Suprapubic skin (tissue), 2 donors: ENCODE results near the gene COPS2.

Experiments
- EP300 ChIP-seq: sonication (generic); formaldehyde crosslinking; IDR thresholded peaks from one replicate; pipeline ENCODE4 v1.6.1; 2017; ENCODE audit warnings: antibody characterized with exemption
- POLR2A ChIP-seq, 2 donors: fragments of 450-650 bp; IDR thresholded peaks; one replicate each; pipeline ENCODE4 v1.6.1; 2017; ENCODE audit warnings: antibody characterized with exemption in 2 of 2, mild to moderate bottlenecking in 2 of 2, moderate library complexity in 2 of 2

GRCh38 chr15:49135911-49136310, 19.5 kb downstream of the COPS2 start:
- no peak for TF ChIP-seq EP300
- TF ChIP-seq POLR2A (IDR thresholded peaks at IDR 0.05): no peak
